Activated naive CD8-positive, alpha-beta T cell (primary cell): Measurements from ENCODE around the gene STK32C.
A peak's percentile ranks its signal among the peaks of the same experiment; 100 is the strongest.

ENCODE experiments used
- H3K27ac Mint-ChIP-seq: one replicate; pipeline ENCODE4 v1.8.0; 2021; ENCODE audit warnings: mixed read lengths
- H3K27me3 Mint-ChIP-seq: one replicate; pipeline ENCODE4 v1.8.0; 2021; ENCODE audit warnings: mixed read lengths
- H3K36me3 Mint-ChIP-seq: one replicate; pipeline ENCODE4 v1.8.0; 2021; ENCODE audit warnings: mixed read lengths
- H3K4me1 Mint-ChIP-seq: one replicate; pipeline ENCODE4 v1.8.0; 2021; ENCODE audit warnings: low read depth, mixed read lengths
- H3K4me3 Mint-ChIP-seq: one replicate; pipeline ENCODE4 v1.8.0; 2021; ENCODE audit warnings: mild to moderate bottlenecking, mixed read lengths
- H3K9me3 Mint-ChIP-seq: one replicate; pipeline ENCODE4 v1.8.0; 2021; ENCODE audit warnings: low read depth, mixed read lengths

Gene STK32C

GRCh38 chr10:132314336-132314735, 6.6 kb upstream of the STK32C start:
- H3K4me1 Mint-ChIP-seq = no peaks in the 10 kb centered on the region
- no peaks in the 10 kb centered on the region for H3K9me3 Mint-ChIP-seq

GRCh38 chr10:132313865-132314264, 6.1 kb upstream of the STK32C start:
- Mint-ChIP-seq H3K4me3 (no peak overlapping the region), H3K4me1 (no peaks in the 10 kb centered on the region), H3K27me3 (peaks cover 2% of the 10 kb centered on the region), H3K36me3 (no peaks in the 10 kb centered on the region), H3K27ac (no peak overlapping the region), H3K9me3 (no peaks in the 10 kb centered on the region)

More at GRCh38 chr10:132314336-132314735, 6.6 kb upstream of the STK32C start:
- peaks cover 2% of the 10 kb centered on the region for H3K27me3 Mint-ChIP-seq
- H3K36me3 Mint-ChIP-seq = no peaks in the 10 kb centered on the region
- no peak overlapping the region for H3K4me3 Mint-ChIP-seq
- H3K27ac Mint-ChIP-seq = no peak overlapping the region

GRCh38 chr10:132313305-132313704, 5.6 kb upstream of the STK32C start:
- Mint-ChIP-seq H3K4me3 (no peak overlapping the region), H3K36me3 (no peaks in the 10 kb centered on the region), H3K4me1 (no peaks in the 10 kb centered on the region), H3K9me3 (no peaks in the 10 kb centered on the region), H3K27ac (no peak overlapping the region), H3K27me3 (peaks cover 2% of the 10 kb centered on the region)

GRCh38 chr10:132311338-132311939, 3.7 kb upstream of the STK32C start:
- H3K27me3 Mint-ChIP-seq = peaks cover 2% of the 10 kb centered on the region
- peak overlapping the region; percentile 16 for H3K27ac Mint-ChIP-seq
- H3K4me3 Mint-ChIP-seq = no peak overlapping the region
- H3K4me1 Mint-ChIP-seq = peaks cover 5% of the 10 kb centered on the region
- no peaks in the 10 kb centered on the region for H3K36me3 Mint-ChIP-seq
- H3K9me3 Mint-ChIP-seq = no peaks in the 10 kb centered on the region

- Mint-ChIP-seq H3K4me3 (no peak overlapping the region), H3K36me3 (no peaks in the 10 kb centered on the region), H3K9me3 (no peaks in the 10 kb centered on the region), H3K27me3 (peaks cover 2% of the 10 kb centered on the region), H3K4me1 (peaks cover 5% of the 10 kb centered on the region), H3K27ac (peak overlapping the region; percentile 16)
Measured at GRCh38 chr10:132310701-132311337, 3.1 kb upstream of the STK32C start.

GRCh38 chr10:132309879-132310591, 2.3 kb upstream of the STK32C start:
- Mint-ChIP-seq H3K36me3 (no peaks in the 10 kb centered on the region), H3K27ac (no peak overlapping the region), H3K9me3 (no peaks in the 10 kb centered on the region), H3K4me1 (peaks cover 7% of the 10 kb centered on the region), H3K4me3 (peak overlapping the region; percentile 79), H3K27me3 (peaks cover 2% of the 10 kb centered on the region)

GRCh38 chr10:132309471-132309865, 1.7 kb upstream of the STK32C start:
- Mint-ChIP-seq H3K27me3 (peaks cover 2% of the 10 kb centered on the region), H3K4me1 (peaks cover 7% of the 10 kb centered on the region), H3K4me3 (peak overlapping the region; percentile 79), H3K9me3 (no peaks in the 10 kb centered on the region), H3K36me3 (no peaks in the 10 kb centered on the region), H3K27ac (no peak overlapping the region)

GRCh38 chr10:132308587-132309470, 1.1 kb upstream of the STK32C start:
- no peaks in the 10 kb centered on the region for H3K27me3 Mint-ChIP-seq
- peak overlapping the region; percentile 22 for H3K27ac Mint-ChIP-seq
- H3K4me1 Mint-ChIP-seq = peaks cover 7% of the 10 kb centered on the region
- no peaks in the 10 kb centered on the region for H3K9me3 Mint-ChIP-seq
- no peaks in the 10 kb centered on the region for H3K36me3 Mint-ChIP-seq
- peak overlapping the region; percentile 79 for H3K4me3 Mint-ChIP-seq

GRCh38 chr10:132306864-132307751, 642 bp downstream of the STK32C start:
- H3K9me3 Mint-ChIP-seq = no peaks in the 10 kb centered on the region
- H3K27ac Mint-ChIP-seq = peak overlapping the region; percentile 64
- H3K36me3 Mint-ChIP-seq = no peaks in the 10 kb centered on the region
- no peaks in the 10 kb centered on the region for H3K27me3 Mint-ChIP-seq
- H3K4me3 Mint-ChIP-seq = peak overlapping the region; percentile 90
- peaks cover 7% of the 10 kb centered on the region for H3K4me1 Mint-ChIP-seq

GRCh38 chr10:132306343-132306685, 1.4 kb downstream of the STK32C start:
- no peak overlapping the region for H3K27ac Mint-ChIP-seq

GRCh38 chr10:132305654-132306342, 2.0 kb downstream of the STK32C start:
- peaks cover 7% of the 10 kb centered on the region for H3K4me1 Mint-ChIP-seq
- H3K9me3 Mint-ChIP-seq = no peaks in the 10 kb centered on the region
- peak overlapping the region; percentile 90 for H3K4me3 Mint-ChIP-seq
- no peaks in the 10 kb centered on the region for H3K27me3 Mint-ChIP-seq
- no peaks in the 10 kb centered on the region for H3K36me3 Mint-ChIP-seq
- no peak overlapping the region for H3K27ac Mint-ChIP-seq

More at GRCh38 chr10:132306343-132306685, 1.4 kb downstream of the STK32C start:
- Mint-ChIP-seq H3K4me3 (peak overlapping the region; percentile 90), H3K4me1 (peaks cover 7% of the 10 kb centered on the region), H3K27me3 (no peaks in the 10 kb centered on the region), H3K9me3 (no peaks in the 10 kb centered on the region), H3K36me3 (no peaks in the 10 kb centered on the region)

GRCh38 chr10:132304756-132305509, 2.8 kb downstream of the STK32C start:
- H3K27ac Mint-ChIP-seq = no peak overlapping the region
- H3K4me3 Mint-ChIP-seq = no peak overlapping the region
- H3K4me1 Mint-ChIP-seq = peaks cover 7% of the 10 kb centered on the region
- H3K9me3 Mint-ChIP-seq = no peaks in the 10 kb centered on the region
- no peaks in the 10 kb centered on the region for H3K27me3 Mint-ChIP-seq
- no peaks in the 10 kb centered on the region for H3K36me3 Mint-ChIP-seq
